Measurements from ENCODE around the gene FHOD3. TPM values are rescaled to one million over a fixed set of nuclear protein-coding genes. Genes with fewer than 3 reads are reported as not detected.

Gene FHOD3
- polyA plus RNA-seq, 3 donors = 0.89 to 7.6 (median 2.9) TPM

- no peak overlapping the region for H3K27ac ChIP-seq (ENCODE audit: low read depth, low read length)
Observed at GRCh38 chr18:36288689-36289088, 8.8 kb upstream of the FHOD3 start.

- 70 to 86% (median 78%) methylated on average over 1 of the region's 1 CpG for WGBS, 3 donors
- H3K27ac ChIP-seq (ENCODE audit: low read depth, low read length) = no peak overlapping the region
Observed at GRCh38 chr18:36294031-36294430, 3.5 kb upstream of the FHOD3 start.

GRCh38 chr18:36295214-36295613 lies 2.3 kb upstream of the FHOD3 start:
- H3K27ac ChIP-seq (ENCODE audit: low read depth, low read length) = no peak overlapping the region
- WGBS, 3 donors = 84 to 97% (median 92%) methylated on average over 1 of the region's 1 CpG

DNA sequence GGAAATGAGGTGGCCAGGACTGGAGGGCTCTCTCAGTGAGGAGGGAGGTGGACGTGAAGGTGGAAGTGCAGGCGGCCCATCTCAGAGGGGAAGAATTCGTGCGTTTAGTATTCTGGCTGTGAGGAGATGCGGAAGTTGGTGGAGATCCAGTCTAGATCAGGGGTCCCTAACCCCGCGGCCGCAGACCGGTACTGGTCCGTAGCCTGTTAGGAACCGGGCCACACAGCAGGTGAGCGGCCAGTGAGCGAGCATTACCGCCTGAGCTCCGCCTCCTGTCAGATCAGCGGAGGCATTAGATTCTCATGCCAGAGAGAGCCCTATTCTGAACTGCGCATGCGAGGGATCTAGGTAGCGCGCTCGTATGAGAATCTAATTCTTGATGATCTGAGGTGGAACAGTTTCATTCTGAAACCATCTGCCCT lies 1.6 kb upstream of the FHOD3 start:
- no peak overlapping the region for H3K27ac ChIP-seq (ENCODE audit: low read depth, low read length)
- WGBS, 3 donors = 38 to 40% (median 38%) methylated on average over 21 of the region's 21 CpGs

DNA sequence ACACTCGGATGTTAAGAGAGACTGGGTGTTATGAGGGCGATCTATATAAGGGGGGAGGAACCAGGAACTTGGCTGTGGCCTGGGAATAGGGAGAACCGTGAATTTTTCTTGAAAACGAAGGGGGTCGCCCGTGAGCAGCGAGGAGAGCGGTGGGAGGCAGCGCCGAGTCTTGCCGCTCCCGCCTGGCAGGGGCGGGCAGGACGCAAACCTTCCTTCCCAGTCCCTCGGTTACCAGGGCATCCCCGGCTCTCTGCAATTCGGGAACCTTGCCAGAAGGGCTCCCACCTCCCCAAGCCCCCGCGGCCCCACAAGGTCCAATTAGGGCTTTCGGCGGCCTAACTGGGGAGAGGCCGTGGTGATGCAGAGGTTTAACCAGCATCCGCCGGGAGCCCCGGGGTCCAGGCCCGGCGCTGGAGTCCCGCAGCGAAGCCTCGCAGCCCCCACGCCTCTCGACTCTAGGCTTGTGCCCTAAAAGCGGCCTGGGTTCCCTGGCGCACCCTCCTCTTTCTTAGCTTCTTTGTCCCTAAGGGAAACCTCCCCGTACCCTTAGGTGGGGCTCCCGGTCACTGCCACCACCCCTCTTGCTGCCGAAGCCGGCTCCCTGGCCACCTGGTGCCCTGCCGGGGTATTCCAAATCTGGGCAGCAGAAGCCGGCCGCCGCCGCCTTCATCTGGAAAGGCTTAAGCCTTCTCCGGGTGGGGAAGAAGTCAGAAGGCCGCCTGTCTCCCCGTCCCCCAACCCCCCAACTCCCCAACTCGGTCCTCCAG lies 680 bp upstream of the FHOD3 start:
- 0 to 1% (median 0%) methylated on average over 39 to 47 of the region's 47 CpGs for WGBS, 3 donors
- H3K27ac ChIP-seq (ENCODE audit: low read depth, low read length) = no peak overlapping the region

DNA sequence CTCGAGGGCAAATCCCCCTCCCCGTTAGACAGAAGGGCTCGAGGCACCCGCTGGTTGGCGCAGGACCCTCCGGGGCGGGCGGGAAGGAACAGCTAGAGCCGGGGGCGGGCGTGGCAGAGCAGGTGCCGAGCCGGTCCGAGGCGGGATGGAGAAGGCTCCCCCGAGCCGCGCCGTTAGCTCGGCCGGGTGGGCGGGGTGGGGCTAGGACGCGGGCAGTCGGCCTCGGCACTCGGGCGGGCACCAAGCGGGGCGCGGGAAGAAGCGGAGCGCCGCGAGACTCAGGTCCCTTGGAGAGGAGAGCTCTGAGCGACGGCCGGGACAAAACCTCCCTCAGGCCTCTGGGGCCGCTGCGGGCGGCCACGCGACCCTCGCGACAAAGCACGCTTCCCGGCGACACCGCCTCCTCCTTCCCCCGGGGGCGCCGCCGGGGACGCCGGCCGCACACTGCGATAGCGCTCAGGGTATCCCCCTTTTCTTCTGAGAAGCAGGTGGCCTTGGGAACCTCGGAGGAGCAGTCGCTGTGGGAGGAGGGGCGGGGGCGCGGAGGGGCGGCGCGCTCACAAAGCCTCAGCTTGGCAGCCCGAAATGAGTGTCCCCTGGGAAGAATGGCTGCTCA lies 721 bp downstream of the FHOD3 start:
- H3K27ac ChIP-seq (ENCODE audit: low read depth, low read length) = no peak overlapping the region
- 1 to 3% (median 2%) methylated on average over 49 to 67 of the region's 67 CpGs for WGBS, 3 donors

- H3K27ac ChIP-seq (ENCODE audit: low read depth, low read length) = no peak overlapping the region
- WGBS, 3 donors = 81 to 85% (median 82%) methylated on average over 6 of the region's 6 CpGs
Observed at GRCh38 chr18:36299015-36299414, 1.5 kb downstream of the FHOD3 start.

DNA sequence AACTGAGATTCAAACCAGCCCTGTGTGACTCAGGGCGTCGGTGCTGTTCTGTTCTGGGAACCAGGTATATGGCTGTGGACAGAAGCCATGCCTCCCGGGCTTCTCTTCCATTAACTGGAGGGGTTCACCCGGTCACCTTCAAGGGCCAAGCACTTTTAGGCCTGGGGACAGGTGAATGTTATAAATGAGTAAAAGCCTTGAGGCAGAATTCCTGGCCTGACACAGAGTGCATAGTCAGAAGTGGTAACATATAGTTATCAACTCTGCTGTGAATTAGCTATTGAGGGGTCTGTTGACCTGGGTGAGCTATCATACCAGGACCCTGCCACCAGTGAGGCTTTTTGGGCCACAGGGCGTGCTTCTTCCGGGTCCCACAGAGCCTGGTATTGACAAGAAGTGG lies 2.7 kb downstream of the FHOD3 start:
- 92 to 97% (median 94%) methylated on average over 6 of the region's 6 CpGs for WGBS, 3 donors
- H3K27ac ChIP-seq (ENCODE audit: low read depth, low read length) = no peak overlapping the region

- WGBS, 3 donors = 79 to 89% (median 79%) methylated on average over 5 of the region's 5 CpGs
- H3K27ac ChIP-seq (ENCODE audit: low read depth, low read length) = no peak overlapping the region
Observed at GRCh38 chr18:36301884-36302283, 4.4 kb downstream of the FHOD3 start.

- WGBS, 3 donors = 78 to 94% (median 88%) methylated on average over 2 of the region's 2 CpGs
- no peak overlapping the region for H3K27ac ChIP-seq (ENCODE audit: low read depth, low read length)
Observed at GRCh38 chr18:36302676-36303075, 5.2 kb downstream of the FHOD3 start.

GRCh38 chr18:36303211-36303844 lies 5.8 kb downstream of the FHOD3 start:
- 58 to 67% (median 63%) methylated on average over 6 of the region's 6 CpGs for WGBS, 3 donors

DNA sequence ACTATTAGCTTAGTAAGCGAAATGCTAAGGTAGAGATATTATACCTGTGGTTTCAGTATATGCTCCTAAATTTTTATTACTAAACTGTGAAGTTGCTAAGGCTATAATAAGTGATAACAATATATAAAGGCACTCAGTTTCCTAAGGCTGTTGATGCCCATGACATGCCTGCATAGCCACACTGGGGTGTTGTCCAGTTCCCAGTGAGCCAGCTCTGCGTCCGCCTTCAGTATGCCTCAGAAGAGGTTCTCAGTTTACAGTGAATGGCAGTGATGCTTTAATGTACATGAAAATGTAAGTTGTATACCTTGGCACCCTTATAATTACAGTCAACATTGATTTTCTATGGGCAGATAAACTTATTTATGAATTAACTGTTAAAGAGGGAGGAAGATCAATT lies 7.2 kb downstream of the FHOD3 start:
- H3K27ac ChIP-seq (ENCODE audit: low read depth, low read length) = no peak overlapping the region
- WGBS, 3 donors = 77 to 93% (median 85%) methylated on average over 3 of the region's 3 CpGs

More at GRCh38 chr18:36303211-36303844, 5.8 kb downstream of the FHOD3 start:
- H3K27ac ChIP-seq (ENCODE audit: low read depth, low read length) = no peak overlapping the region

DNA sequence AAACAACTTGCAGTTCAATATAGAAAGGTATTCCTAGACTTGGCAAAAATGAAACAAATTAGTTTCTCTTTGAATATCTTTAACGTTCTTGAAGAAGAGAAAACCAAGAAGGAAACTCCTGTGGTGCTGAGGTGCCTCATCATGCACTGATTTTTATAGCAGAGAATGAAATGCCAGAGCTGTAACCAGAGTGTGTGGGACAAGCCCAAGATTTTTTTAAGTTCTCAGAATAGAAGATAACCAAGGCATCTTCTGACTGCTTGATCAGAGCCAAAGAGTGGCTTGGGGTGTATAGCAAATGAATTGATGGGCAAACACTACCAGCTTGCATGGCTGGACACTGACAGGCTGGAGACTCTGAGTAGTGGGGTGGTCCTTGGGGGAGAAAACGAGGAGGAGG lies 7.9 kb downstream of the FHOD3 start:
- 32 to 61% (median 39%) methylated on average over 2 of the region's 2 CpGs for WGBS, 3 donors

GRCh38 chr18:36307513-36307912 lies 10.0 kb downstream of the FHOD3 start:
- no peak overlapping the region for H3K27ac ChIP-seq (ENCODE audit: low read depth, low read length)

More for the DNA sequence above, 7.9 kb downstream of the FHOD3 start:
- H3K27ac ChIP-seq (ENCODE audit: low read depth, low read length) = no peak overlapping the region

DNA sequence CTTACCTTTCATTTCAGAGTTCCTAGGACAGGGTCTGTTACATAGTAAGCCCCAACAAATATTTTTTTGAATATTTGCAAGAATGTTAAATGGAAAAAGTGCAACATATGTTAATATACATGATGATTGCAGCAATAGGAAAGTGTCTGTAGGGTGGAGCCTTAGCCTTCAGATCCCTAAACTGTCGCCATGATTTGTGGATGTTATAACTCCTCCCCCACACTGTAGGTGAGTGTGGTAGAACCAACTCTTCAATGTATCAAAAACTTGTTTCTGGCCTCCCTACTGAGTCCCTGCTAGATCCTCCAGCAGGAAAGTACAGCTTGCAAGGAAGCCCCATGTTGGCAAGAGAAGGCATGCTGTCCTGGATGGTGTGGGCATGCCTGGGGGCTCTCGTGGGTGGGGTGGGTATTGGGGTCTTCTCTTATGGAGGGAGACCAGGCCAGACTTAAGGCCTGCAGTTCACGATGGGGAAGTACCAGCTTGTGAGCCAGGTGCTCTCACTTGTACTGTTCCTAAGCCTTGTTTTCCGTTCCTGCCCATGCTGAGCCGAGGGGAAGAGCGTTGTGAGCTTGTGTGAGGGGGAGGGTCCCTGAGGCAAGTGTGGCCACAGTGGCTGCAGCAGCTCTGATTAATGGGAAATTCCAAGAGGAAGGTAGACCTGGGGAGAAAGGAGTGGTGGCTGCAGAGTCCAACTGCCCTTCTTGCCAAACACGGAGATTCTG lies 11.4 kb downstream of the FHOD3 start:
- 59 to 85% (median 74%) methylated on average over 7 of the region's 7 CpGs for WGBS, 3 donors
- H3K27ac ChIP-seq (ENCODE audit: low read depth, low read length) = no peak overlapping the region

- WGBS, 3 donors = 55 to 72% (median 56%) methylated on average over 11 of the region's 11 CpGs
- H3K27ac ChIP-seq (ENCODE audit: low read depth, low read length) = no peak overlapping the region
Observed at GRCh38 chr18:36309436-36310391, 12.2 kb downstream of the FHOD3 start.

GRCh38 chr18:36311026-36311570 lies 13.6 kb downstream of the FHOD3 start:
- no peak overlapping the region for H3K27ac ChIP-seq (ENCODE audit: low read depth, low read length)
- 83 to 87% (median 86%) methylated on average over 5 of the region's 5 CpGs for WGBS, 3 donors

Measured in adipose tissue (tissue), 3 donors.